HPDE6-E6E7 (cell line): ENCODE results near the gene PPP1R12C.

Source experiments
- DNase-seq: peaks from one replicate; pipeline ENCODE4 v3.0.0; 2011; ENCODE audit warnings: missing footprints; ENCODE audit errors: extremely low spot score

Gene PPP1R12C

GRCh38 chr19:55146705-55147273 lies 29.4 kb upstream of the PPP1R12C start:
- peak; percentile 70 for DNase-seq

GRCh38 chr19:55146078-55146704 lies 28.8 kb upstream of the PPP1R12C start:
- peak; percentile 69 for DNase-seq

- no peak for DNase-seq
Measured at GRCh38 chr19:55145232-55145631, 27.8 kb upstream of the PPP1R12C start.

- DNase-seq = no peak
Measured at GRCh38 chr19:55141696-55142095, 24.3 kb upstream of the PPP1R12C start.

- no peak for DNase-seq
Measured at GRCh38 chr19:55137915-55138314, 20.5 kb upstream of the PPP1R12C start.

GRCh38 chr19:55136399-55137102 lies 19.1 kb upstream of the PPP1R12C start:
- no peak for DNase-seq

GRCh38 chr19:55134736-55135135 lies 17.3 kb upstream of the PPP1R12C start:
- no peak for DNase-seq

GRCh38 chr19:55133639-55134444 lies 16.4 kb upstream of the PPP1R12C start:
- DNase-seq = no peak

GRCh38 chr19:55132453-55133129 lies 15.2 kb upstream of the PPP1R12C start:
- no peak for DNase-seq

- DNase-seq = no peak
Measured at GRCh38 chr19:55131421-55131820, 14.0 kb upstream of the PPP1R12C start.

GRCh38 chr19:55119053-55119452 lies 1.6 kb upstream of the PPP1R12C start:
- DNase-seq = no peak

- DNase-seq = no peak
Measured at GRCh38 chr19:55118401-55118991, 1.1 kb upstream of the PPP1R12C start.

GRCh38 chr19:55117663-55118391 lies 390 bp upstream of the PPP1R12C start:
- peak; percentile 100 for DNase-seq

- DNase-seq = no peak
Measured at GRCh38 chr19:55116232-55116858, 1.1 kb downstream of the PPP1R12C start.

GRCh38 chr19:55115446-55116065 lies 1.9 kb downstream of the PPP1R12C start:
- no peak for DNase-seq

GRCh38 chr19:55114566-55115145 lies 2.8 kb downstream of the PPP1R12C start:
- DNase-seq = no peak

- no peak for DNase-seq
Measured at GRCh38 chr19:55113570-55114039, 3.8 kb downstream of the PPP1R12C start.

- no peak for DNase-seq
Measured at GRCh38 chr19:55112777-55113569, 4.5 kb downstream of the PPP1R12C start.
